HEK293 (cell line): Measurements from ENCODE around the gene SLC16A7.

Experiments used
- HOXA7 ChIP-seq: sonication (generic); formaldehyde crosslinking; IDR thresholded peaks from 2 replicates; pipeline ENCODE4 v1.8.1; 2022; ENCODE audit warnings: missing genetic modification reagents, borderline replicate concordance
- TCF7L2 ChIP-seq: IDR thresholded peaks from 2 replicates; pipeline ENCODE4 v1.6.1; 2011; ENCODE audit warnings: low read depth, mild to moderate bottlenecking, inconsistent platforms, low read length, moderate library complexity, borderline replicate concordance
- ZBTB7A ChIP-seq: fragments of 450-650 bp; formaldehyde crosslinking; IDR thresholded peaks from 2 replicates; pipeline ENCODE4 v1.5.1; 2016; ENCODE audit warnings: low read depth, missing biosample characterization, missing genetic modification characterization
- ZNF621 ChIP-seq: fragments of 450-650 bp; formaldehyde crosslinking; IDR thresholded peaks from 2 replicates; pipeline ENCODE4 v1.5.1; 2017; ENCODE audit warnings: missing biosample characterization, missing genetic modification characterization
- ZNF623 ChIP-seq: fragments of 450-650 bp; formaldehyde crosslinking; IDR thresholded peaks from 2 replicates; pipeline ENCODE4 v1.5.1; 2016; ENCODE audit warnings: missing biosample characterization, missing genetic modification characterization
- ZNF785 ChIP-seq: fragments of 450-650 bp; formaldehyde crosslinking; IDR thresholded peaks from 2 replicates; pipeline ENCODE4 v1.5.1; 2016; ENCODE audit warnings: missing biosample characterization, missing genetic modification characterization
- ZNF792 ChIP-seq: fragments of 450-650 bp; formaldehyde crosslinking; IDR thresholded peaks from 2 replicates; pipeline ENCODE4 v1.5.1; 2016; ENCODE audit warnings: missing biosample characterization, missing genetic modification characterization
- TF ChIP-seq, protein P1 (sequence below): fragments of 450-650 bp; formaldehyde crosslinking; IDR thresholded peaks from 2 replicates; pipeline ENCODE4 v1.5.1; 2016; ENCODE audit warnings: missing biosample characterization, missing genetic modification characterization
- TF ChIP-seq, protein P2 (sequence below): fragments of 450-650 bp; formaldehyde crosslinking; IDR thresholded peaks from 2 replicates; pipeline ENCODE4 v1.5.1; 2016; ENCODE audit warnings: missing biosample characterization, missing genetic modification characterization
- TF ChIP-seq, protein P3 (sequence below): fragments of 450-650 bp; formaldehyde crosslinking; IDR thresholded peaks from 2 replicates; pipeline ENCODE4 v1.5.1; 2016; ENCODE audit warnings: missing biosample characterization, missing genetic modification characterization
- TF ChIP-seq, protein P4 (sequence below): IDR thresholded peaks from 2 replicates; pipeline ENCODE4 v1.6.1; 2011; ENCODE audit warnings: mild to moderate bottlenecking, low read depth, low read length, borderline replicate concordance

DNA sequence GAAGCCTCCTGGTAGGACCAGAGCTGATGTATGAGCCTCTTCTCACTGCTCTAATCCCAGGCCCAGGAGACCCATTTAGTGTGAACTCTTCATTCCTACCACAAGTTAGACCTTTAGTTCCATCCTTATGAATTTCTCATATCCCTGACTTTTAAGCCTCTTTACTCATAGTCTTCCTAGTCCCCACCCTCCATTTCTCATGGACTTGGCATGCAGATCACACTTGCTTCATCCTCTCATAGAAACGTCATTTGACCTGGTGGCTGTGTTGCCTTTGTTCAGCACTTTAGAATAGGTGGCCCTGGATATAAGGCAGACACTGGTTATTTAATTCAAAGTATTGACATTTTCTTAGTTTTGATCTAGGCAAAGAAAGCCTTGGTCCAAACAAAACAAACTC, 99.5 kb downstream of the SLC16A7 start:
- TF ChIP-seq TCF7L2 (no peak), ZNF785 (no peak), ZNF623 (tag by site-specific recombination) (no peak), ZNF792 (tag by site-specific recombination) (no peak), ZBTB7A (no peak), ZNF621 (tag by site-specific recombination) (no peak), HOXA7 (CRISPR knock-in tag) (no peak)
- TF ChIP-seq, protein P1, sequence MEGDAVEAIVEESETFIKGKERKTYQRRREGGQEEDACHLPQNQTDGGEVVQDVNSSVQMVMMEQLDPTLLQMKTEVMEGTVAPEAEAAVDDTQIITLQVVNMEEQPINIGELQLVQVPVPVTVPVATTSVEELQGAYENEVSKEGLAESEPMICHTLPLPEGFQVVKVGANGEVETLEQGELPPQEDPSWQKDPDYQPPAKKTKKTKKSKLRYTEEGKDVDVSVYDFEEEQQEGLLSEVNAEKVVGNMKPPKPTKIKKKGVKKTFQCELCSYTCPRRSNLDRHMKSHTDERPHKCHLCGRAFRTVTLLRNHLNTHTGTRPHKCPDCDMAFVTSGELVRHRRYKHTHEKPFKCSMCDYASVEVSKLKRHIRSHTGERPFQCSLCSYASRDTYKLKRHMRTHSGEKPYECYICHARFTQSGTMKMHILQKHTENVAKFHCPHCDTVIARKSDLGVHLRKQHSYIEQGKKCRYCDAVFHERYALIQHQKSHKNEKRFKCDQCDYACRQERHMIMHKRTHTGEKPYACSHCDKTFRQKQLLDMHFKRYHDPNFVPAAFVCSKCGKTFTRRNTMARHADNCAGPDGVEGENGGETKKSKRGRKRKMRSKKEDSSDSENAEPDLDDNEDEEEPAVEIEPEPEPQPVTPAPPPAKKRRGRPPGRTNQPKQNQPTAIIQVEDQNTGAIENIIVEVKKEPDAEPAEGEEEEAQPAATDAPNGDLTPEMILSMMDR = no peak
- TF ChIP-seq, protein P2, sequence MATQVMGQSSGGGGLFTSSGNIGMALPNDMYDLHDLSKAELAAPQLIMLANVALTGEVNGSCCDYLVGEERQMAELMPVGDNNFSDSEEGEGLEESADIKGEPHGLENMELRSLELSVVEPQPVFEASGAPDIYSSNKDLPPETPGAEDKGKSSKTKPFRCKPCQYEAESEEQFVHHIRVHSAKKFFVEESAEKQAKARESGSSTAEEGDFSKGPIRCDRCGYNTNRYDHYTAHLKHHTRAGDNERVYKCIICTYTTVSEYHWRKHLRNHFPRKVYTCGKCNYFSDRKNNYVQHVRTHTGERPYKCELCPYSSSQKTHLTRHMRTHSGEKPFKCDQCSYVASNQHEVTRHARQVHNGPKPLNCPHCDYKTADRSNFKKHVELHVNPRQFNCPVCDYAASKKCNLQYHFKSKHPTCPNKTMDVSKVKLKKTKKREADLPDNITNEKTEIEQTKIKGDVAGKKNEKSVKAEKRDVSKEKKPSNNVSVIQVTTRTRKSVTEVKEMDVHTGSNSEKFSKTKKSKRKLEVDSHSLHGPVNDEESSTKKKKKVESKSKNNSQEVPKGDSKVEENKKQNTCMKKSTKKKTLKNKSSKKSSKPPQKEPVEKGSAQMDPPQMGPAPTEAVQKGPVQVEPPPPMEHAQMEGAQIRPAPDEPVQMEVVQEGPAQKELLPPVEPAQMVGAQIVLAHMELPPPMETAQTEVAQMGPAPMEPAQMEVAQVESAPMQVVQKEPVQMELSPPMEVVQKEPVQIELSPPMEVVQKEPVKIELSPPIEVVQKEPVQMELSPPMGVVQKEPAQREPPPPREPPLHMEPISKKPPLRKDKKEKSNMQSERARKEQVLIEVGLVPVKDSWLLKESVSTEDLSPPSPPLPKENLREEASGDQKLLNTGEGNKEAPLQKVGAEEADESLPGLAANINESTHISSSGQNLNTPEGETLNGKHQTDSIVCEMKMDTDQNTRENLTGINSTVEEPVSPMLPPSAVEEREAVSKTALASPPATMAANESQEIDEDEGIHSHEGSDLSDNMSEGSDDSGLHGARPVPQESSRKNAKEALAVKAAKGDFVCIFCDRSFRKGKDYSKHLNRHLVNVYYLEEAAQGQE (tag by site-specific recombination) = no peak
- TF ChIP-seq, protein P3, sequence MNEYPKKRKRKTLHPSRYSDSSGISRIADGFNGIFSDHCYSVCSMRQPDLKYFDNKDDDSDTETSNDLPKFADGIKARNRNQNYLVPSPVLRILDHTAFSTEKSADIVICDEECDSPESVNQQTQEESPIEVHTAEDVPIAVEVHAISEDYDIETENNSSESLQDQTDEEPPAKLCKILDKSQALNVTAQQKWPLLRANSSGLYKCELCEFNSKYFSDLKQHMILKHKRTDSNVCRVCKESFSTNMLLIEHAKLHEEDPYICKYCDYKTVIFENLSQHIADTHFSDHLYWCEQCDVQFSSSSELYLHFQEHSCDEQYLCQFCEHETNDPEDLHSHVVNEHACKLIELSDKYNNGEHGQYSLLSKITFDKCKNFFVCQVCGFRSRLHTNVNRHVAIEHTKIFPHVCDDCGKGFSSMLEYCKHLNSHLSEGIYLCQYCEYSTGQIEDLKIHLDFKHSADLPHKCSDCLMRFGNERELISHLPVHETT (tag by site-specific recombination) = no peak
- TF ChIP-seq, protein P4, sequence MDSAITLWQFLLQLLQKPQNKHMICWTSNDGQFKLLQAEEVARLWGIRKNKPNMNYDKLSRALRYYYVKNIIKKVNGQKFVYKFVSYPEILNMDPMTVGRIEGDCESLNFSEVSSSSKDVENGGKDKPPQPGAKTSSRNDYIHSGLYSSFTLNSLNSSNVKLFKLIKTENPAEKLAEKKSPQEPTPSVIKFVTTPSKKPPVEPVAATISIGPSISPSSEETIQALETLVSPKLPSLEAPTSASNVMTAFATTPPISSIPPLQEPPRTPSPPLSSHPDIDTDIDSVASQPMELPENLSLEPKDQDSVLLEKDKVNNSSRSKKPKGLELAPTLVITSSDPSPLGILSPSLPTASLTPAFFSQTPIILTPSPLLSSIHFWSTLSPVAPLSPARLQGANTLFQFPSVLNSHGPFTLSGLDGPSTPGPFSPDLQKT = no peak
